ENCODE results near the gene GLMN.

- TF ChIP-seq, protein P1, sequence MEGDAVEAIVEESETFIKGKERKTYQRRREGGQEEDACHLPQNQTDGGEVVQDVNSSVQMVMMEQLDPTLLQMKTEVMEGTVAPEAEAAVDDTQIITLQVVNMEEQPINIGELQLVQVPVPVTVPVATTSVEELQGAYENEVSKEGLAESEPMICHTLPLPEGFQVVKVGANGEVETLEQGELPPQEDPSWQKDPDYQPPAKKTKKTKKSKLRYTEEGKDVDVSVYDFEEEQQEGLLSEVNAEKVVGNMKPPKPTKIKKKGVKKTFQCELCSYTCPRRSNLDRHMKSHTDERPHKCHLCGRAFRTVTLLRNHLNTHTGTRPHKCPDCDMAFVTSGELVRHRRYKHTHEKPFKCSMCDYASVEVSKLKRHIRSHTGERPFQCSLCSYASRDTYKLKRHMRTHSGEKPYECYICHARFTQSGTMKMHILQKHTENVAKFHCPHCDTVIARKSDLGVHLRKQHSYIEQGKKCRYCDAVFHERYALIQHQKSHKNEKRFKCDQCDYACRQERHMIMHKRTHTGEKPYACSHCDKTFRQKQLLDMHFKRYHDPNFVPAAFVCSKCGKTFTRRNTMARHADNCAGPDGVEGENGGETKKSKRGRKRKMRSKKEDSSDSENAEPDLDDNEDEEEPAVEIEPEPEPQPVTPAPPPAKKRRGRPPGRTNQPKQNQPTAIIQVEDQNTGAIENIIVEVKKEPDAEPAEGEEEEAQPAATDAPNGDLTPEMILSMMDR (IDR thresholded peaks at IDR 0.05): no peak
- TF ChIP-seq POLR2A (IDR thresholded peaks at IDR 0.05): no peak
- no peak for TF ChIP-seq EP300 (IDR thresholded peaks at IDR 0.05)
These were observed 17.2 kb upstream of the GLMN start for GRCh38 chr1:92315766-92316599.

Data from ovary (tissue), 3 donors.